GM12892 (cell line): ENCODE data around the gene RHBDL3.

Experiments
- POLR2A ChIP-seq: IDR thresholded peaks from 2 replicates; pipeline ENCODE4 v1.6.1; 2011; ENCODE audit warnings: low read depth, low read length, control low read depth
- POLR2AphosphoS5 ChIP-seq: IDR thresholded peaks from 2 replicates; pipeline ENCODE4 v1.6.1; 2011; ENCODE audit warnings: low read depth, low read length, control low read depth

DNA sequence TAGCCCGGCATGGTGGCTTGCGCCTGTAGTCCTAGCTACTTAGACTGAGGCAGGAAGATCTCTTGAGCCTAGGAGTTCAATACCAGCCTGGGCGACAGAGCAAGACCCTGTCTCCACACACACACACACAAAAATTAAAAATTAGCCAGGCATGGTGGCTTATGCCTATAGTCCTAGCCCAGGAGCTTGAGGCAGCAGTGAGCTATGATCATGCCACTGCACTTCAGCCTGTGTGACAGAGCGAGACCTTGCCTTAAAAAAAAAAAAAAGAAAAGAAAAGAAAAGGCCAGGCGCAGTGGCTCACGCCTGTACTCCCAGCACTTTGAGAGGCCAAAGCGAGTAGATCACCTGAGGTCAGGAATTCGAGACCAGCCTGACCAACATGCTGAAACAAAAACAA lies 52.4 kb downstream of the RHBDL3 start:
- TF ChIP-seq POLR2AphosphoS5 (no peak), POLR2A (no peak)
